NCI-H460 (cell line): ENCODE data around the gene CHRNA7. TPM values are rescaled to one million over a fixed set of nuclear protein-coding genes. Genes with fewer than 3 reads are reported as not detected.
"Not testable (repeated sequence)": the region's sequence is repeated elsewhere in the genome, so short reads cannot be mapped to it uniquely, and the experiment has no call there.

Source experiments
- DNase-seq: peaks from one replicate; pipeline ENCODE4 v3.0.0-alpha.2; 2016; ENCODE audit warnings: low read depth; ENCODE audit errors: extremely low read depth
- total RNA-seq: library from RNA; depleted of rRNA; stranded (reverse); fragments of >200 nt; shearing (Covaris generic); gene quantifications from 2 replicates; pipeline ENCODE4 v1.2.3, GENCODE V29; 2014

CHRNA7 gene
- total RNA-seq, 1 experiment from 2014 or later, result 2.9 TPM

- no peak for DNase-seq
Observed at GRCh38 chr15:32119286-32119685, 89.0 kb downstream of the CHRNA7 start.

GRCh38 chr15:32119694-32120330 lies 89.5 kb downstream of the CHRNA7 start:
- DNase-seq, result no peak

- DNase-seq, result no peak
Observed at GRCh38 chr15:32120577-32121383, 90.5 kb downstream of the CHRNA7 start.

GRCh38 chr15:32121384-32121695 lies 91.0 kb downstream of the CHRNA7 start:
- no peak for DNase-seq

- DNase-seq, result no peak
Observed at GRCh38 chr15:32122013-32122412, 91.7 kb downstream of the CHRNA7 start.

GRCh38 chr15:32123473-32123872 lies 93.2 kb downstream of the CHRNA7 start:
- no peak for DNase-seq

GRCh38 chr15:32124726-32125125 lies 94.4 kb downstream of the CHRNA7 start:
- no peak for DNase-seq

- no peak for DNase-seq
Observed at GRCh38 chr15:32125595-32125994, 95.3 kb downstream of the CHRNA7 start.

GRCh38 chr15:32129815-32130214 lies 99.5 kb downstream of the CHRNA7 start:
- no peak for DNase-seq

GRCh38 chr15:32130823-32131222 lies 100.5 kb downstream of the CHRNA7 start:
- no peak for DNase-seq

GRCh38 chr15:32131803-32132202 lies 101.5 kb downstream of the CHRNA7 start:
- no peak for DNase-seq

- no peak for DNase-seq
Observed at GRCh38 chr15:32132859-32133258, 102.5 kb downstream of the CHRNA7 start.

- DNase-seq, result no peak
Observed at GRCh38 chr15:32134842-32135241, 104.5 kb downstream of the CHRNA7 start.

GRCh38 chr15:32135335-32135734 lies 105.0 kb downstream of the CHRNA7 start:
- DNase-seq, result no peak

GRCh38 chr15:32145512-32145911 lies 115.2 kb downstream of the CHRNA7 start:
- not testable (repeated sequence) for DNase-seq

- no peak for DNase-seq
Observed at GRCh38 chr15:32148833-32149555, 118.7 kb downstream of the CHRNA7 start.

- DNase-seq, result no peak
Observed at GRCh38 chr15:32152574-32152973, 122.3 kb downstream of the CHRNA7 start.

GRCh38 chr15:32153868-32154623 lies 123.7 kb downstream of the CHRNA7 start:
- DNase-seq, result not testable (repeated sequence)

- DNase-seq, result not testable (repeated sequence)
Observed at GRCh38 chr15:32162143-32162542, 131.8 kb downstream of the CHRNA7 start.

- not testable (repeated sequence) for DNase-seq
Observed at GRCh38 chr15:32164065-32164464, 133.8 kb downstream of the CHRNA7 start.

- DNase-seq, result not testable (repeated sequence)
Observed at GRCh38 chr15:32164747-32165146, 134.4 kb downstream of the CHRNA7 start.
